ENCODE data around the gene DNM1L.

Gene DNM1L

GRCh38 chr12:32756476-32757066 is 77.5 kb downstream of the DNM1L start:
- no peak for DNase-seq (ENCODE audit: low read depth)

GRCh38 chr12:32757157-32757556 is 78.1 kb downstream of the DNM1L start:
- DNase-seq (ENCODE audit: low read depth) = no peak

- no peak for DNase-seq (ENCODE audit: low read depth)
Observed at GRCh38 chr12:32761716-32762115, 82.6 kb downstream of the DNM1L start.

GRCh38 chr12:32765906-32766305 is 86.8 kb downstream of the DNM1L start:
- DNase-seq (ENCODE audit: low read depth) = no peak

GRCh38 chr12:32768518-32768917 is 89.4 kb downstream of the DNM1L start:
- DNase-seq (ENCODE audit: low read depth) = no peak

GRCh38 chr12:32770141-32770540 is 91.0 kb downstream of the DNM1L start:
- no peak for DNase-seq (ENCODE audit: low read depth)

GRCh38 chr12:32773691-32774090 is 94.6 kb downstream of the DNM1L start:
- no peak for DNase-seq (ENCODE audit: low read depth)

- no peak for DNase-seq (ENCODE audit: low read depth)
Observed at GRCh38 chr12:32776258-32776657, 97.2 kb downstream of the DNM1L start.

GRCh38 chr12:32777159-32777558 is 98.1 kb downstream of the DNM1L start:
- no peak for DNase-seq (ENCODE audit: low read depth)

- no peak for DNase-seq (ENCODE audit: low read depth)
Observed at GRCh38 chr12:32777691-32778175, 98.6 kb downstream of the DNM1L start.

GRCh38 chr12:32780071-32780470 is 101.0 kb downstream of the DNM1L start:
- DNase-seq (ENCODE audit: low read depth) = no peak

- no peak for DNase-seq (ENCODE audit: low read depth)
Observed at GRCh38 chr12:32783029-32783428, 103.9 kb downstream of the DNM1L start.

GRCh38 chr12:32785557-32785956 is 106.5 kb downstream of the DNM1L start:
- no peak for DNase-seq (ENCODE audit: low read depth)

- no peak for DNase-seq (ENCODE audit: low read depth)
Observed at GRCh38 chr12:32788405-32788804, 109.3 kb downstream of the DNM1L start.

- no peak for DNase-seq (ENCODE audit: low read depth)
Observed at GRCh38 chr12:32789446-32789845, 110.3 kb downstream of the DNM1L start.

- no peak for DNase-seq (ENCODE audit: low read depth)
Observed at GRCh38 chr12:32789916-32790315, 110.8 kb downstream of the DNM1L start.

- DNase-seq (ENCODE audit: low read depth) = no peak
Observed at GRCh38 chr12:32794281-32794680, 115.2 kb downstream of the DNM1L start.

All from T-helper 22 cell (primary cell).